Neural crest cell (in vitro differentiated cells): Measurements from ENCODE around the gene CDKN1C. TPM values are rescaled to one million over a fixed set of nuclear protein-coding genes. Genes with fewer than 3 reads are reported as not detected.

Source experiments
- DNase-seq: peaks from one replicate; pipeline ENCODE4 v3.0.0; 2021; ENCODE audit warnings: low read depth, mixed read lengths, low spot score
- H3K27ac Mint-ChIP-seq: one replicate; pipeline ENCODE4 v1.8.0; 2021; ENCODE audit warnings: mild to moderate bottlenecking, mixed read lengths; ENCODE audit not compliant: unreplicated experiment
- H3K27me3 Mint-ChIP-seq: 2 replicates; pipeline ENCODE4 v1.8.0; 2021; ENCODE audit warnings: low read depth, mild to moderate bottlenecking, mixed read lengths
- H3K36me3 Mint-ChIP-seq: 2 replicates; pipeline ENCODE4 v1.8.0; 2021; ENCODE audit warnings: low read depth, mild to moderate bottlenecking, mixed read lengths
- H3K4me1 Mint-ChIP-seq: 2 replicates; pipeline ENCODE4 v1.8.0; 2021; ENCODE audit warnings: mixed read lengths
- H3K4me3 Mint-ChIP-seq: one replicate; pipeline ENCODE4 v1.8.0; 2021; ENCODE audit warnings: mild to moderate bottlenecking, mixed read lengths
- H3K9me3 Mint-ChIP-seq: 2 replicates; pipeline ENCODE4 v1.8.0; 2021; ENCODE audit warnings: mixed read lengths
- CTCF ChIP-seq: fragments of 200-600 bp; sonication (generic); conservative IDR thresholded peaks from 2 replicates; pipeline ENCODE4 v1.5.0; 2021; ENCODE audit warnings: antibody characterized with exemption, mild to moderate bottlenecking
- total RNA-seq: library from RNA; stranded (reverse); gene quantifications from 2 replicates; pipeline ENCODE4 v1.2.1, GENCODE V29; 2021

The CDKN1C gene
- total RNA-seq, 1 donor from 2014 or later, result 78.3 TPM

- Mint-ChIP-seq H3K4me3 (no peak overlapping the region), H3K27me3 (peaks cover 3% of the 10 kb centered on the region), H3K36me3 (no peaks in the 10 kb centered on the region), H3K9me3 (no peaks in the 10 kb centered on the region), H3K27ac (no peak overlapping the region), H3K4me1 (peaks cover 19% of the 10 kb centered on the region)
- no peak for TF ChIP-seq CTCF
- no peak for DNase-seq
Measured at GRCh38 chr11:2843551-2843950, 42.0 kb downstream of the CDKN1C start.

GRCh38 chr11:2842876-2843275 is 42.7 kb downstream of the CDKN1C start:
- H3K27ac Mint-ChIP-seq, result no peak overlapping the region
- H3K36me3 Mint-ChIP-seq, result no peaks in the 10 kb centered on the region
- peaks cover 23% of the 10 kb centered on the region for H3K4me1 Mint-ChIP-seq
- no peaks in the 10 kb centered on the region for H3K9me3 Mint-ChIP-seq
- DNase-seq, result no peak
- no peak overlapping the region for H3K4me3 Mint-ChIP-seq
- no peak for TF ChIP-seq CTCF
- peaks cover 3% of the 10 kb centered on the region for H3K27me3 Mint-ChIP-seq

- Mint-ChIP-seq H3K27ac (no peak overlapping the region), H3K4me1 (peaks cover 36% of the 10 kb centered on the region), H3K27me3 (peaks cover 4% of the 10 kb centered on the region), H3K9me3 (no peaks in the 10 kb centered on the region), H3K36me3 (no peaks in the 10 kb centered on the region), H3K4me3 (no peak overlapping the region)
- no peak for DNase-seq
- TF ChIP-seq CTCF, result no peak
Measured at GRCh38 chr11:2841411-2842190, 44.0 kb downstream of the CDKN1C start.

GRCh38 chr11:2839395-2839943 is 46.1 kb downstream of the CDKN1C start:
- no peak for DNase-seq
- Mint-ChIP-seq H3K9me3 (no peaks in the 10 kb centered on the region), H3K4me3 (no peak overlapping the region), H3K36me3 (no peaks in the 10 kb centered on the region), H3K27me3 (peaks cover 7% of the 10 kb centered on the region), H3K27ac (no peak overlapping the region), H3K4me1 (peaks cover 50% of the 10 kb centered on the region)
- TF ChIP-seq CTCF, result no peak

GRCh38 chr11:2838676-2839294 is 46.8 kb downstream of the CDKN1C start:
- TF ChIP-seq CTCF, result no peak
- Mint-ChIP-seq H3K4me1 (peaks cover 48% of the 10 kb centered on the region), H3K27me3 (peaks cover 7% of the 10 kb centered on the region), H3K36me3 (no peaks in the 10 kb centered on the region), H3K27ac (no peak overlapping the region), H3K4me3 (no peak overlapping the region), H3K9me3 (no peaks in the 10 kb centered on the region)
- DNase-seq, result no peak
